Left ventricle myocardium inferior (tissue), 1 donor: ENCODE results near the gene LAMP5. TPM values are rescaled to one million over a fixed set of nuclear protein-coding genes. Genes with fewer than 3 reads are reported as not detected.

Experiments used
- DNase-seq: peaks from one replicate; pipeline ENCODE4 v3.0.0-alpha.2; 2020
- H3K27ac ChIP-seq: fragments of 200-600 bp; replicated peaks from 2 replicates; pipeline ENCODE4 v1.8.0; 2021
- H3K27me3 ChIP-seq: fragments of 200-600 bp; 2 replicates; pipeline ENCODE4 v1.8.0; 2021; ENCODE audit warnings: low read depth
- H3K36me3 ChIP-seq: fragments of 200-600 bp; 2 replicates; pipeline ENCODE4 v1.8.0; 2021
- H3K4me1 ChIP-seq: fragments of 200-600 bp; 2 replicates; pipeline ENCODE4 v1.8.0; 2021
- H3K4me3 ChIP-seq: fragments of 200-600 bp; 2 replicates; pipeline ENCODE4 v1.8.0; 2021; ENCODE audit warnings: mild to moderate bottlenecking, moderate library complexity
- H3K9me3 ChIP-seq: fragments of 200-600 bp; replicated peaks from 2 replicates; pipeline ENCODE4 v1.8.0; 2021
- CTCF ChIP-seq: fragments of 200-600 bp; IDR thresholded peaks from 2 replicates; pipeline ENCODE4 v1.8.0; 2021; ENCODE audit warnings: antibody characterized with exemption, mild to moderate bottlenecking, borderline replicate concordance
- intact Hi-C: fragments of 100-400 bp; cut with micrococcal nuclease; formaldehyde crosslinking; loops from one replicate; pipeline ENCODE4 v1.11.0; 2022
- total RNA-seq: library from RNA; stranded (reverse); fragmentation: NEBNext Ultra II Directional; extraction: Animal tissue kit (Norgen Biotek cat#: 25700); gene quantifications from one replicate; pipeline ENCODE4 v1.2.1, GENCODE V29; 2021
- donor health status: DM: no; HTN: yes; CAD: no; lungs with severe emphysema.

The LAMP5 gene
- total RNA-seq, 1 donor from 2014 or later: not detected

- no peaks in the 10 kb centered on the region for H3K4me1 ChIP-seq
- H3K27me3 ChIP-seq: peaks cover 7% of the 10 kb centered on the region
- no peaks in the 10 kb centered on the region for H3K36me3 ChIP-seq
- no peak for DNase-seq
- H3K27ac ChIP-seq: no peak overlapping the region
- no peaks in the 10 kb centered on the region for H3K9me3 ChIP-seq
- intact Hi-C loops: no loop called here
- H3K4me3 ChIP-seq: no peak overlapping the region
- TF ChIP-seq CTCF: no peak
Observed at GRCh38 chr20:9532069-9532838, 17.9 kb downstream of the LAMP5 start.

- Histone ChIP-seq H3K4me3 (no peak overlapping the region), H3K27ac (no peak overlapping the region), H3K4me1 (no peaks in the 10 kb centered on the region), H3K9me3 (no peaks in the 10 kb centered on the region), H3K27me3 (peaks cover 7% of the 10 kb centered on the region), H3K36me3 (no peaks in the 10 kb centered on the region)
- no peak for TF ChIP-seq CTCF
- intact Hi-C loops: no loop called here
- no peak for DNase-seq
Observed at GRCh38 chr20:9534025-9534424, 19.6 kb downstream of the LAMP5 start.

- intact Hi-C loops: no loop called here
- H3K27me3 ChIP-seq: peaks cover 14% of the 10 kb centered on the region
Observed at GRCh38 chr20:9535449-9535848, 21.1 kb downstream of the LAMP5 start.

GRCh38 chr20:9543214-9543613 is 28.8 kb downstream of the LAMP5 start:
- no peak for DNase-seq
- intact Hi-C loops: no loop called here

More at GRCh38 chr20:9535449-9535848, 21.1 kb downstream of the LAMP5 start:
- Histone ChIP-seq H3K4me3 (no peak overlapping the region), H3K4me1 (no peaks in the 10 kb centered on the region), H3K9me3 (no peaks in the 10 kb centered on the region), H3K36me3 (no peaks in the 10 kb centered on the region), H3K27ac (no peak overlapping the region)
- DNase-seq: no peak
- no peak for TF ChIP-seq CTCF

GRCh38 chr20:9550283-9550682 is 35.9 kb downstream of the LAMP5 start:
- Histone ChIP-seq H3K27me3 (peaks cover 17% of the 10 kb centered on the region), H3K9me3 (no peaks in the 10 kb centered on the region), H3K36me3 (no peaks in the 10 kb centered on the region), H3K4me1 (no peaks in the 10 kb centered on the region), H3K27ac (no peak overlapping the region), H3K4me3 (no peak overlapping the region)
- no peak for DNase-seq
- no peak for TF ChIP-seq CTCF
- intact Hi-C loops: no loop called here

More at GRCh38 chr20:9543214-9543613, 28.8 kb downstream of the LAMP5 start:
- no peaks in the 10 kb centered on the region for H3K9me3 ChIP-seq
- no peak overlapping the region for H3K27ac ChIP-seq
- H3K36me3 ChIP-seq: no peaks in the 10 kb centered on the region
- no peaks in the 10 kb centered on the region for H3K4me1 ChIP-seq
- H3K4me3 ChIP-seq: no peak overlapping the region
- TF ChIP-seq CTCF: no peak
- H3K27me3 ChIP-seq: peaks cover 12% of the 10 kb centered on the region
